ENCODE measurements around the gene ARVCF.
A peak's percentile ranks its signal among the peaks of the same experiment; 100 is the strongest.

DNA sequence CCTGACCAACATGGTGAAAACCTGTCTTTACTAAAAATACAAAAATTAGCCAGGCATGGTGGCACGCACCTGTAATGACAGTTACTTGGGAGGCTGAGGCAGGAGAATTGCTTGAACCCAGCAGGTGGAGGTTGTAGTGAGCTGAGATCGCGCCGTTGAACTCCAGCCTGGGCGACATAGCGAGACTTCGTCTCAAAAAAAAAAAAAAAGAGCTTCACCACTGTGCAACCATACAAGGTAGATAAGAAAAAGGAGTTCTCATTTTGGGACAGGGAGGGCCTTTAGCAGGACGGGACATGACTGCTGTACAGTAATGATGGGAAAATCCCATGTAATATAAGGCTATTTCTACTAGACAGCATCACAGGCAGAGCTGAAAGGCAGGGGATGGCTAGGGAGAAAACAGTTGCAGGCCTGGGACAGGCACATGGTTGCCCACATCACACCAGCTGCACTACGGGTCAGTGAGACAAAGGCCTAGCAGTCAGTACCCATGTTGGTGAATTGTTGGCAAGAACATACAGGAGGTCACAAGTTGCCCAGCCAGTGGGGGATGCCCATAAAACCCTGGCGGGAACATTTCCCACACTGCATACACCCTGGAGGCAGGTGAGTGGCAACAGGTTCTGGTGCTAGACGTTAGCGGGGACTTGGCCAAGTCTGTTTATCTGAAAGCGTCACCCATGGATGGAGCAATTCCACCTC is 9.7 kb upstream of the ARVCF start:
- TF ChIP-seq POLR2AphosphoS5 (IDR thresholded peaks at IDR 0.05) (peak in 1 of 3 donors; percentile 18), CTCF (IDR thresholded peaks at IDR 0.05) (no peak), POLR2A (IDR thresholded peaks at IDR 0.05) (no peak)
